Keratinocyte (primary cell): Measurements from ENCODE around the gene MEGF11. TPM values are rescaled to one million over a fixed set of nuclear protein-coding genes. Genes with fewer than 3 reads are reported as not detected.

Source experiments
- DNase-seq: peaks from one replicate; pipeline ENCODE4 v3.0.0-alpha.2; 2011; ENCODE audit warnings: low read depth, missing footprints, low spot score
- FAIRE-seq: peaks from 2 replicates; lab custom pipeline; 2011; peaks lifted over from hg19 to GRCh38; lab: Jason Lieb, UNC
- H2AFZ ChIP-seq: 2 replicates; pipeline ENCODE4 v1.6.0; 2012; ENCODE audit warnings: low read length, control low read depth, inconsistent platforms; ENCODE audit not compliant: control insufficient read depth
- H3K27ac ChIP-seq: 2 replicates; pipeline ENCODE4 v1.5.1; 2011; ENCODE audit warnings: low read length; ENCODE audit not compliant: control insufficient read depth, insufficient read depth
- H3K27me3 ChIP-seq: 3 replicates; pipeline ENCODE4 v1.6.0; 2011; ENCODE audit warnings: low read length; ENCODE audit not compliant: control insufficient read depth, insufficient read depth; ENCODE audit errors: extremely low read depth
- H3K36me3 ChIP-seq, 2 experiments: 2 replicates in 1 of 2; 3 replicates in 1 of 2; pipeline ENCODE4 v1.5.1; 2011; ENCODE audit warnings: low read length in 2 of 2, mild to moderate bottlenecking in 1 of 2; ENCODE audit not compliant: control insufficient read depth in 2 of 2, insufficient read depth in 2 of 2; ENCODE audit errors: extremely low read depth in 1 of 2
- H3K4me1 ChIP-seq: 3 replicates; pipeline ENCODE4 v1.5.1; 2011; ENCODE audit warnings: low read length; ENCODE audit not compliant: control insufficient read depth, insufficient read depth; ENCODE audit errors: extremely low read depth
- H3K4me2 ChIP-seq: 3 replicates; pipeline ENCODE4 v1.6.0; 2011; ENCODE audit warnings: low read depth, low read length; ENCODE audit not compliant: control insufficient read depth, insufficient read depth; ENCODE audit errors: extremely low read depth
- H3K4me3 ChIP-seq, 3 experiments: fragments of 200-600 bp in 1 of 3; sonication (generic) in 1 of 3; 2 replicates in 2 of 3; 3 replicates in 1 of 3; pipeline ENCODE4 v1.5.1; 2011 to 2016; ENCODE audit warnings: low read length in 3 of 3, mild to moderate bottlenecking in 3 of 3, control low read depth in 2 of 3, inconsistent platforms in 1 of 3, low read depth in 1 of 3, mixed read lengths in 1 of 3, mixed run types in 1 of 3, moderate library complexity in 1 of 3; ENCODE audit not compliant: control insufficient read depth in 2 of 3, insufficient read depth in 2 of 3; ENCODE audit errors: extremely low read depth in 1 of 3
- H3K79me2 ChIP-seq: 2 replicates; pipeline ENCODE4 v1.6.0; 2012; ENCODE audit warnings: low read length; ENCODE audit not compliant: control insufficient read depth, insufficient read depth
- H3K9ac ChIP-seq: 3 replicates; pipeline ENCODE4 v1.6.0; 2011; ENCODE audit warnings: low read length; ENCODE audit not compliant: control insufficient read depth, insufficient read depth; ENCODE audit errors: extremely low read depth
- H3K9me1 ChIP-seq: 3 replicates; pipeline ENCODE4 v1.6.0; 2011; ENCODE audit warnings: low read length; ENCODE audit not compliant: control insufficient read depth, insufficient read depth; ENCODE audit errors: extremely low read depth
- H3K9me3 ChIP-seq: 2 replicates; pipeline ENCODE4 v1.5.1; 2012; ENCODE audit warnings: low read depth, low read length; ENCODE audit not compliant: control insufficient read depth
- H4K20me1 ChIP-seq: 3 replicates; pipeline ENCODE4 v1.6.0; 2011; ENCODE audit warnings: low read length; ENCODE audit not compliant: control insufficient read depth, insufficient read depth; ENCODE audit errors: extremely low read depth
- EZH2 ChIP-seq: IDR thresholded peaks from one replicate; pipeline ENCODE4 v1.6.1; 2012; ENCODE audit warnings: inconsistent platforms, mild to moderate bottlenecking, low read length, moderate library complexity
- dilution Hi-C: fragments of 300-500 bp; cut with MboI; formaldehyde crosslinking; loops from one replicate; pipeline ENCODE4 v1.7.0; 2020; ENCODE audit warnings: low sequenced_read_pairs; ENCODE audit not compliant: extremely low pct_ligation_motif_present
- polyA plus RNA-seq, 5 experiments: library from polyadenylated mRNA; depleted of rRNA in 3 of 5; stranded (reverse) in 3 of 5; stranded (forward) in 1 of 5; unstranded in 1 of 5; fragments of >200 nt; gene quantifications; 1 replicate in 1 of 5; 2 replicates in 3 of 5; 3 replicates in 1 of 5; pipeline versions ENCODE4 v1.2.1 to v1.2.3, GENCODE V29; 2011 to 2012; ENCODE audit warnings: missing spikeins in 2 of 5, low read depth in 1 of 5, low replicate concordance in 1 of 5
- TF ChIP-seq, protein P1 (sequence below), 3 experiments: IDR thresholded peaks in 1 of 3; conservative IDR thresholded peaks in 1 of 3; optimal IDR thresholded peaks in 1 of 3; 2 replicates in 2 of 3; 3 replicates in 1 of 3; pipeline versions ENCODE3 to v1.5.1; 2011; ENCODE audit warnings: low read length in 3 of 3, mild to moderate bottlenecking in 3 of 3, moderate library complexity in 2 of 3, control low read depth in 1 of 3, inconsistent platforms in 1 of 3; ENCODE audit not compliant: insufficient read depth in 2 of 3; ENCODE audit errors: extremely low read depth in 1 of 3

Gene MEGF11
- polyA plus RNA-seq, 1 donor (not counting 4 experiments of a cell fraction or from before 2014, with no cell fraction given): not detected

DNA sequence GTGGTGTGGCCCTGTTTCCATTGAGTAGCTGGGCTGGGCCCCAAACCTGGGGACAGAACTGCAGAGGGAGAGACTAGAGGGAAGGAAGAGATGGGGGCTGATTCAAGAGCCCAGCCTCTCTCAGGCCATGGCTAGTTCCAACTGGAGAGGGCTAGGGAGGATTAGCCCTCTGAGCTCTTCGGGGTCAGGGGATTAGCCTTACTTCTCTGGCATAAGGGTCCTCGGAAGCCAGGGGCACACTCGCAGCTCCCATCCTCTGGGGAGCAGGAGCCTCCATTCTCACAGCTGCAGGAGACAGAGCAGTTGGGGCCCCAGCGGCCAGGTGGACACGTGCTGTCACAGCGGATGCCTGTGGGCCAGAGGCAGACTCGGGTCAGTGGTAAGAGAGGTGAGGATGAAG is 330.9 kb downstream of the MEGF11 start:
- no peaks in the 10 kb centered on the region for H3K9me1 ChIP-seq
- H4K20me1 ChIP-seq: no peaks in the 10 kb centered on the region
- H3K27ac ChIP-seq: no peak overlapping the region
- H3K4me2 ChIP-seq: no peak overlapping the region
- no peaks in the 10 kb centered on the region for H3K9me3 ChIP-seq
- H3K4me3 ChIP-seq: no peak overlapping the region
- H3K27me3 ChIP-seq: no peaks in the 10 kb centered on the region
- TF ChIP-seq, protein P1, sequence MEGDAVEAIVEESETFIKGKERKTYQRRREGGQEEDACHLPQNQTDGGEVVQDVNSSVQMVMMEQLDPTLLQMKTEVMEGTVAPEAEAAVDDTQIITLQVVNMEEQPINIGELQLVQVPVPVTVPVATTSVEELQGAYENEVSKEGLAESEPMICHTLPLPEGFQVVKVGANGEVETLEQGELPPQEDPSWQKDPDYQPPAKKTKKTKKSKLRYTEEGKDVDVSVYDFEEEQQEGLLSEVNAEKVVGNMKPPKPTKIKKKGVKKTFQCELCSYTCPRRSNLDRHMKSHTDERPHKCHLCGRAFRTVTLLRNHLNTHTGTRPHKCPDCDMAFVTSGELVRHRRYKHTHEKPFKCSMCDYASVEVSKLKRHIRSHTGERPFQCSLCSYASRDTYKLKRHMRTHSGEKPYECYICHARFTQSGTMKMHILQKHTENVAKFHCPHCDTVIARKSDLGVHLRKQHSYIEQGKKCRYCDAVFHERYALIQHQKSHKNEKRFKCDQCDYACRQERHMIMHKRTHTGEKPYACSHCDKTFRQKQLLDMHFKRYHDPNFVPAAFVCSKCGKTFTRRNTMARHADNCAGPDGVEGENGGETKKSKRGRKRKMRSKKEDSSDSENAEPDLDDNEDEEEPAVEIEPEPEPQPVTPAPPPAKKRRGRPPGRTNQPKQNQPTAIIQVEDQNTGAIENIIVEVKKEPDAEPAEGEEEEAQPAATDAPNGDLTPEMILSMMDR (optimal IDR thresholded peaks at IDR 0.05 in 1 of 3, IDR thresholded peaks at IDR 0.05 in 1 of 3, conservative IDR thresholded peaks at IDR 0.05 in 1 of 3; ENCODE audit: extremely low read depth in 1 of 3, insufficient read depth in 2 of 3, low read length in 3 of 3): no peak
- TF ChIP-seq EZH2: no peak
- no peaks in the 10 kb centered on the region for H3K4me1 ChIP-seq
- no peaks in the 10 kb centered on the region for H3K79me2 ChIP-seq
- dilution Hi-C loops: no loop called here
- H3K9ac ChIP-seq: no peak overlapping the region
- no peak overlapping the region for H2AFZ ChIP-seq
- DNase-seq (no peak), FAIRE-seq (no peak)
- H3K36me3 ChIP-seq: peaks cover 0 to 4% of the 10 kb centered on the region in 2 experiments

- Histone ChIP-seq H3K27me3 (no peaks in the 10 kb centered on the region), H3K4me2 (no peak overlapping the region), H2AFZ (no peak overlapping the region), H3K4me3 (no peak overlapping the region), H3K9ac (no peak overlapping the region), H3K36me3 (peaks cover 0 to 4% of the 10 kb centered on the region in 2 experiments), H3K9me1 (no peaks in the 10 kb centered on the region), H3K9me3 (no peaks in the 10 kb centered on the region), H3K79me2 (no peaks in the 10 kb centered on the region), H3K4me1 (no peaks in the 10 kb centered on the region), H4K20me1 (no peaks in the 10 kb centered on the region), H3K27ac (no peak overlapping the region)
- DNase-seq: no peak
- TF ChIP-seq, protein P1 (optimal IDR thresholded peaks at IDR 0.05 in 1 of 3, IDR thresholded peaks at IDR 0.05 in 1 of 3, conservative IDR thresholded peaks at IDR 0.05 in 1 of 3; ENCODE audit: extremely low read depth in 1 of 3, insufficient read depth in 2 of 3, low read length in 3 of 3): no peak
- no peak for TF ChIP-seq EZH2
- FAIRE-seq: no peak
- dilution Hi-C loops: no loop called here
Measured at GRCh38 chr15:65921780-65922179, 331.8 kb downstream of the MEGF11 start.
